ENCODE results near the gene EGLN3. TPM values are rescaled to one million over a fixed set of nuclear protein-coding genes. Genes with fewer than 3 reads are reported as not detected.

EGLN3 gene
- total and polyA plus RNA-seq, 9 donors: 1.7 to 5.1 (median 2.4) TPM

- H3K36me3 ChIP-seq: no peaks in the 10 kb centered on the region
- no peak for TF ChIP-seq POLR2A (IDR thresholded peaks at IDR 0.05)
- TF ChIP-seq EP300 (IDR thresholded peaks at IDR 0.05): no peak
- no peak for TF ChIP-seq CTCF (IDR thresholded peaks at IDR 0.05)
- H3K9me3 ChIP-seq: no peaks in the 10 kb centered on the region
- H3K27me3 ChIP-seq: no peaks in the 10 kb centered on the region
- no peak overlapping the region for H3K27ac ChIP-seq
- DNase-seq: no peak
- no peak overlapping the region for H3K4me3 ChIP-seq
- WGBS, 3 donors: 90 to 98% (median 94%) methylated on average over 5 to 6 of the region's 6 CpGs
- no peaks in the 10 kb centered on the region for H3K4me1 ChIP-seq (ENCODE audit: insufficient read depth)
- intact Hi-C loops (cut with DNase I): no loop called here
Measured at GRCh38 chr14:33902363-33902762, 48.5 kb downstream of the EGLN3 start.

- TF ChIP-seq EP300 (IDR thresholded peaks at IDR 0.05) (no peak), POLR2A (IDR thresholded peaks at IDR 0.05) (no peak)
- H3K4me3 ChIP-seq: no peak overlapping the region
- no peak overlapping the region for H3K27ac ChIP-seq
- no peak for DNase-seq
- no peaks in the 10 kb centered on the region for H3K27me3 ChIP-seq
- H3K36me3 ChIP-seq: no peaks in the 10 kb centered on the region
- no peaks in the 10 kb centered on the region for H3K9me3 ChIP-seq
- H3K4me1 ChIP-seq (ENCODE audit: insufficient read depth): no peaks in the 10 kb centered on the region
- intact Hi-C loops (cut with DNase I): no loop called here
Measured at GRCh38 chr14:33901426-33902155, 49.3 kb downstream of the EGLN3 start.

GRCh38 chr14:33900706-33901105, 50.2 kb downstream of the EGLN3 start:
- no peak for DNase-seq
- Histone ChIP-seq H3K4me3 (no peak overlapping the region), H3K9me3 (no peaks in the 10 kb centered on the region), H3K27ac (no peak overlapping the region), H3K27me3 (no peaks in the 10 kb centered on the region), H3K36me3 (no peaks in the 10 kb centered on the region), H3K4me1 (ENCODE audit: insufficient read depth) (no peaks in the 10 kb centered on the region)
- whole genome bisulfite sequencing, 3 donors: 76 to 83% (median 82%) methylated on average over 4 of the region's 4 CpGs
- no peak for TF ChIP-seq EP300 (IDR thresholded peaks at IDR 0.05)
- no peak for TF ChIP-seq POLR2A (IDR thresholded peaks at IDR 0.05)
- TF ChIP-seq CTCF (IDR thresholded peaks at IDR 0.05): no peak
- intact Hi-C loops (cut with DNase I): no loop called here

GRCh38 chr14:33899723-33900341, 51.0 kb downstream of the EGLN3 start:
- 74 to 85% (median 85%) methylated on average over 3 of the region's 3 CpGs for WGBS, 3 donors
- no peak for TF ChIP-seq POLR2A (IDR thresholded peaks at IDR 0.05)
- no peak for TF ChIP-seq EP300 (IDR thresholded peaks at IDR 0.05)
- TF ChIP-seq CTCF (IDR thresholded peaks at IDR 0.05): no peak
- no peak for DNase-seq
- H3K27me3 ChIP-seq: no peaks in the 10 kb centered on the region
- no peaks in the 10 kb centered on the region for H3K4me1 ChIP-seq (ENCODE audit: insufficient read depth)
- H3K36me3 ChIP-seq: no peaks in the 10 kb centered on the region
- no peak overlapping the region for H3K27ac ChIP-seq
- H3K9me3 ChIP-seq: no peaks in the 10 kb centered on the region
- intact Hi-C loops (cut with DNase I): no loop called here
- no peak overlapping the region for H3K4me3 ChIP-seq

GRCh38 chr14:33897878-33898535, 52.9 kb downstream of the EGLN3 start:
- Histone ChIP-seq H3K36me3 (no peaks in the 10 kb centered on the region), H3K27me3 (no peaks in the 10 kb centered on the region), H3K4me1 (ENCODE audit: insufficient read depth) (no peaks in the 10 kb centered on the region), H3K4me3 (no peak overlapping the region), H3K27ac (no peak overlapping the region), H3K9me3 (no peaks in the 10 kb centered on the region)
- no peak for DNase-seq
- WGBS, 3 donors: 8 to 15% (median 10%) methylated on average over 3 of the region's 3 CpGs
- no peak for TF ChIP-seq EP300 (IDR thresholded peaks at IDR 0.05)
- no peak for TF ChIP-seq POLR2A (IDR thresholded peaks at IDR 0.05)
- no peak for TF ChIP-seq CTCF (IDR thresholded peaks at IDR 0.05)
- intact Hi-C loops (cut with DNase I): no loop called here
